GM18508 (cell line): ENCODE results near the gene GORASP1.
"Not testable (repeated sequence)": the region's sequence is repeated elsewhere in the genome, so short reads cannot be mapped to it uniquely, and the experiment has no call there.

Experiments used
- ATAC-seq: cut with Tn5 transposase; IDR thresholded peaks from one replicate; pipeline ENCODE4 v1.9.1; 2021; ENCODE audit warnings: moderate number of reproducible peaks; ENCODE audit not compliant: insufficient read depth, unreplicated experiment

GORASP1 gene

GRCh38 chr3:39079530-39079929 is 27.9 kb downstream of the GORASP1 start:
- ATAC-seq = no peak

GRCh38 chr3:39075910-39076309 is 31.5 kb downstream of the GORASP1 start:
- ATAC-seq = no peak

DNA sequence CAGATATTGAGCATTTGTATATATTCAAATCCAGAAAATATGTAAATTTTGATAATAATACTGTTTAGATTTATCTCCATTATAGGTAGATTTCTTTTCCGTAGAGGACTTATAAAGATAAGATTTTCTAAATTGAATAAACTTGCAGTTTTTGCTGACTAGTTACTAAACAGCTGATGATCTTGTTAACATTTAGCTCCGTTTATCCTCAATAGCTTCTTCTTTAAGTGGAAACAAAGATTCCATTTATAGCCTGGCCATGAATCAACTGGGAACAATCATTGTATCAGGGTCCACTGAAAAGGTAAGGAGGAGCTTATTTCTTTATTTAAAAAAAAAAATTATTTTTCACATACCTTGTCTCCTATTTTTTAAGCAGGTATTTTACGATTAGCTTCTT is 38.9 kb downstream of the GORASP1 start:
- no peak for ATAC-seq

GRCh38 chr3:39067286-39067685 is 40.1 kb downstream of the GORASP1 start:
- ATAC-seq = no peak

DNA sequence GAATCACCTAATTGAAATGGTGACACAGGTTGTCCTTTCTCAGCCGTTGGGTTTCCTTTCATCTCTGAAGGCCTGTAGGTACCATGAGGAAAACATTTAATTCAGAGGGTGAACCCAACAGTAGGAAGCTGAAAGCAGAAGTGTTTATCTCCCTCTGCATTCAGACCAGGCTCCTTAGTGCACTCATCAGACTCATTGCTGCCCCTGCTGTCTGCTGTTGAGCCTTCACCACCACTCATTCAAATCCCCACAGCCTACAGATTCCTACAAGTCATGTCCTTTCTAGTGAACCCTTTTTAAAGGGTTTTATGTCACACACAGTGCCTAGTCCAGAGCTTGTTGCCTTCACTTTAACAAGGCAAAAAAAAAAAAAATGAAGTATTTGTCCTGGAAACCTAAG is 42.2 kb downstream of the GORASP1 start:
- ATAC-seq = no peak

- ATAC-seq = no peak
Observed at GRCh38 chr3:39064646-39065045, 42.8 kb downstream of the GORASP1 start.

- no peak for ATAC-seq
Observed at GRCh38 chr3:39063143-39063542, 44.3 kb downstream of the GORASP1 start.

DNA sequence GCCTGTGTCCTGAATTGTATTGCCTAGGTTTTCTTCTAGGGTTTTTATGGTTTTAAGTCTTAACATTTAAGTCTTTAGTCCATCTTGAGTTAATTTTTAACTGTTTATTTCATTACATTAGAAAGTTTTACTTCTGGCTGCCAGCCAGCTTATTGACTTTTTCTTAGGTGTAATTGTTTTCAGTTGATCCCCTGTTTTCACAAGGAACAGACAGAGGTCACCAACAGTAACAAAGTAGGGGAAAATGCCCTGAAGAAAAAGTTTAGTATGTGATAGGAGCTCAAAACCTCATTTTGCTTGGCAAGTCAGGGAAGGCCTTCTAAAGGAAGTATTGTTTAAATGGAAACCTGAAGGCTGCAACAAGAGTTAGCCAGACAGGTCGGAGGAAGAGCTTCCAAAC is 45.2 kb downstream of the GORASP1 start:
- no peak for ATAC-seq

- not testable (repeated sequence) for ATAC-seq
Observed at GRCh38 chr3:39061228-39061627, 46.2 kb downstream of the GORASP1 start.

DNA sequence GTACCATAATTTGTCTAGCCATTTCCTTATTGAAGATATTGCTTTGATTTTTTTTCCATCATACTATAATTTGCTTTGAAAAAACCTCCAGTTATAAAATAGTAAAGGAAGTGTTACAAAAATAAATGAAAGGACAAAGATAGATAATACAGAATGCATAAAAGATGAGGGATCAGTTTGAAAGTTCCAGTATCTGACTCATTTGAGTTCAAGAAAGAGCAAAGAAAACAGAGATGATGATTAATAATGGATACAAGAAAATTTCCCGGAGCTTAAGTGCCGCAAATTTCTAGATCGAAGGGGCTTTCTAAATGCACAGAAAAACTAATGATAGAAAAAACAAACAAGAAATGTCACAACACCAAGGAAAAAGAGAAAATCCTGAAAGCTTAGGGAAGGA is 51.3 kb downstream of the GORASP1 start:
- ATAC-seq = no peak

GRCh38 chr3:39053696-39054095 is 53.7 kb downstream of the GORASP1 start:
- ATAC-seq = no peak

DNA sequence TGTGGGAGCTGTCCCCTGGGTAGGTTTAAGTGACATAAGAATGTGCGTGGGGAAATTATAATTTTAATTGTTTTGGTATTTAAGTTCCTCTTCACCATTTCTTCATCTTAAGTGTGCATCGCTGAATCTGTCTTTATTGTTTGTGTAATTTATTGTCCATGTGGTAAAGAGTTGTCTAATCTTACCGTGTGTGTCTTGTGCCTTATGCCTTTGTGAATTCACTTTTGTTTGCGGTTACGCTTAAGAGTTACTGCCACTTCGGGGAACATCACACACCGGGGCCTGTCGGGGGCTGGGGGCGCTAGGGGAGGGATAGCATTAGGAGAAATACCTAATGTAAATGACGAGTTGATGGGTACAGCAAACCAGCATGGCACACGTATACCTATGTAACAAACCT is 54.8 kb downstream of the GORASP1 start:
- ATAC-seq = no peak

DNA sequence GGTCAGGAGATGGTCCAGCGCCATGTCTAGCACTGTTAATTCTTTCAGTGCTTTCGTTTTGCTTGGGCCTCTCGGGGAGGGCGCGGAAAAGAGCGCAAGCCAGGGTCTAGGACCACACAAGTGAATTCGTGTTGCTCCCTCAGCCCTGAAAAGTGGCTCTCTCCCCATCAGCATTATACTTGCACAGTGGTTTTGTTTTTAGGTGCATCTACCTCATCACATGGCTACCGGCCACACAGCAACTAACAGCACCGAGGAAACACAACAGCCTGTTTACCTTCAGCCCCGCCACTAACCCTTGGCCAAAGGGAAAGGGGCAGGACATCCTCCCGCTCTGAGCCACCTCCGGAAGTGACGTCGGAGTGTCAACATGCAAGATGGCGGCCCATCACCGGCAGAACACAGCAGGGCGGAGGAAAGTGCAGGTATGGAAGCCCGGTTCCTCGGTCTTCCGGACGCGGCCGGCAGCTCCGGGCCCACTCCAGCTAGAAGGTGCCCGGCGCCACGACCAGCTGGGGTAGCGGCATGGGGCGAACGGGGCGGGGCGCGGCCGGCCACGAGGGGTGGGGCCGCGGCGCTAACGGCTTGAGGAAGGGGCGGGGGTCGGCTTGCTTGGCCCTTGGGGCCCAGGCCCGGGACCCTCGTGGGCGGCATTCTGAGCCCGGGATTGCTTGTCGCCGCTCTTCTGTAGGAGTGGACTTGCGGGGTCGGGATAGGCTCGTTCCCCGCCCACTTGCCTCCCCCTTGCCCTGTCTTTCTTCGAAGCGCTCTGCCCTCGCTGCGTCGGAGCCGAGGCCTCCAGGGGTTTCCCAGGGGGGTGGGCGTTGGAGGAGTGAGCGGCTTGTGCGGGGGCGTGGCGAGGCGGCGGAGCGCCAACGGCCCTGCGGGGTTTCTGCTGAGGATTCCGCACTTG is 55.5 kb downstream of the GORASP1 start, which contains the start of the genes SCN11A and WDR48:
Gene SCN11A (minus strand): TSS at position 296 of the 913 bp plus-strand sequence. CDS start 101,582 bp downstream, outside the sequence.
Gene WDR48 (plus strand): TSS at position 368 of the 913 bp plus-strand sequence. CDS start 10 bp downstream, at position 378.
- ATAC-seq = peak; percentile 90

DNA sequence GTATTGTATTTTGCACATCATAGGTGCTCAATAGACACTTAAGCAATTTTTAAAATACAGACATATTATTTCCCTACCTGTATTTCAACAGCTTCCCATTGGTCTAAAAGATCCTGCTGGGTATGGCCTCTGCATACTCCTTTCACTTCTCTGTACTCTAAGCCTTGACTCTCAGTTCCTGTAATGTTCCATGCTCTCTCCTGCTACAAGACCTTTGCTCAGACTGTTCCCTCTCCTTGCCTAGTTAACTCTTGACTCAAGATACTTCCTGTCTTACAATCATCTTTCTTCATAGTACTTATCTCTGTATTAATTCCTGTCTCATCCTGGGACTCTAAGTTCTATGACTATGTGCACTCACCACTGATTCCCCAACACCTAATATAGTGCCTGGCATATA is 57.4 kb downstream of the GORASP1 start:
- ATAC-seq = no peak
